Measurements from ENCODE around the gene CLPTM1L. TPM values are rescaled to one million over a fixed set of nuclear protein-coding genes. Genes with fewer than 3 reads are reported as not detected.

Gene CLPTM1L
- polyA plus RNA-seq, result 61.6 and 78.9 TPM in 2 replicates
- polyA minus RNA-seq, result 77.9 and 110 TPM in 2 replicates

GRCh38 chr5:1344975-1345838 is at the start of gene CLPTM1L:
Gene CLPTM1L, minus strand, starts transcription at chr5:1345099. Its CDS starts 258 bp downstream, at chr5:1344841.
- H3K36me3 ChIP-seq (ENCODE audit: insufficient read depth, low read length), result no peaks in the 10 kb centered on the region
- H3K79me2 ChIP-seq (replicated peaks; ENCODE audit: insufficient read depth, low read length), result peaks cover 10% of the 10 kb centered on the region
- TF ChIP-seq TAF1 (IDR thresholded peaks at IDR 0.05; ENCODE audit: low read depth), result peak; percentile 44
- peak; percentile 93 for TF ChIP-seq POLR2AphosphoS5 (IDR thresholded peaks at IDR 0.05)
- peak; percentile 36 for TF ChIP-seq CTCF (IDR thresholded peaks at IDR 0.05; ENCODE audit: poor library complexity, severe bottlenecking)
- peak; percentile 92 for TF ChIP-seq MXI1 (conservative IDR thresholded peaks at IDR 0.05; ENCODE audit: poor library complexity, severe bottlenecking)
- TF ChIP-seq SMC3 (conservative IDR thresholded peaks at IDR 0.05; ENCODE audit: poor library complexity), result peak; percentile 70
- peak; percentile 78 for TF ChIP-seq EP300 (conservative IDR thresholded peaks at IDR 0.05; ENCODE audit: poor library complexity, severe bottlenecking)
- TF ChIP-seq EZH2 (IDR thresholded peaks at IDR 0.05; ENCODE audit: borderline replicate concordance, insufficient read depth, low read length, poor library complexity, severe bottlenecking), result no peak
- TF ChIP-seq RAD21 (conservative IDR thresholded peaks at IDR 0.05), result peak; percentile 60
- TF ChIP-seq REST (IDR thresholded peaks at IDR 0.05; ENCODE audit: borderline replicate concordance), result peak; percentile 66

GRCh38 chr5:1393571-1394501 is 48.9 kb upstream of the CLPTM1L start:
- peak overlapping the region; percentile 52 for H3K27ac ChIP-seq (ENCODE audit: low read length)
- no peaks in the 10 kb centered on the region for H3K79me2 ChIP-seq (replicated peaks; ENCODE audit: insufficient read depth, low read length)
- H3F3A ChIP-seq (ENCODE audit: insufficient read depth, low read length, poor library complexity, severe bottlenecking), result no peaks in the 10 kb centered on the region
- H3K27me3 ChIP-seq (ENCODE audit: insufficient read depth, low read depth, low read length), result peaks cover 6% of the 10 kb centered on the region
- no peak for TF ChIP-seq POLR2AphosphoS5 (IDR thresholded peaks at IDR 0.05)
- TF ChIP-seq EP300 (conservative IDR thresholded peaks at IDR 0.05; ENCODE audit: poor library complexity, severe bottlenecking), result no peak
- no peak for TF ChIP-seq CTCF (IDR thresholded peaks at IDR 0.05; ENCODE audit: poor library complexity, severe bottlenecking)
- TF ChIP-seq TAF1 (IDR thresholded peaks at IDR 0.05; ENCODE audit: low read depth), result no peak
- no peak for TF ChIP-seq MXI1 (conservative IDR thresholded peaks at IDR 0.05; ENCODE audit: poor library complexity, severe bottlenecking)
- no peak for TF ChIP-seq RAD21 (conservative IDR thresholded peaks at IDR 0.05)
- no peak for TF ChIP-seq EZH2 (IDR thresholded peaks at IDR 0.05; ENCODE audit: borderline replicate concordance, insufficient read depth, low read length, poor library complexity, severe bottlenecking)
- TF ChIP-seq SMC3 (conservative IDR thresholded peaks at IDR 0.05; ENCODE audit: poor library complexity), result no peak
- TF ChIP-seq REST (IDR thresholded peaks at IDR 0.05; ENCODE audit: borderline replicate concordance), result no peak
- H2AFZ ChIP-seq (ENCODE audit: low read depth, low read length), result no peak overlapping the region
- no peak overlapping the region for H3K9ac ChIP-seq (ENCODE audit: low read length)
- no peaks in the 10 kb centered on the region for H3K9me2 ChIP-seq (ENCODE audit: insufficient read depth, low read length)
- no peak overlapping the region for H3K4me2 ChIP-seq (ENCODE audit: low read length)
- H4K20me1 ChIP-seq (ENCODE audit: insufficient read depth), result no peaks in the 10 kb centered on the region
- no peaks in the 10 kb centered on the region for H3K36me3 ChIP-seq (ENCODE audit: insufficient read depth, low read length)
- no peak overlapping the region for H3K4me3 ChIP-seq (ENCODE audit: low read length)
- no peaks in the 10 kb centered on the region for H3K9me3 ChIP-seq (ENCODE audit: low read length)

More at GRCh38 chr5:1344975-1345838, at the start of gene CLPTM1L:
- H3K27me3 ChIP-seq (ENCODE audit: insufficient read depth, low read depth, low read length), result no peaks in the 10 kb centered on the region
- peak within 1 kb of the TSS; percentile 42 for H3K27ac ChIP-seq (ENCODE audit: low read length)
- H3K9ac ChIP-seq (ENCODE audit: low read length), result peak within 1 kb of the TSS; percentile 96
- H3F3A ChIP-seq (ENCODE audit: insufficient read depth, low read length, poor library complexity, severe bottlenecking), result no peaks in the 10 kb centered on the region
- H3K4me2 ChIP-seq (ENCODE audit: low read length), result peak within 1 kb of the TSS; percentile 92
- H3K4me3 ChIP-seq (ENCODE audit: low read length), result peak within 1 kb of the TSS; percentile 93
- H4K20me1 ChIP-seq (ENCODE audit: insufficient read depth), result no peaks in the 10 kb centered on the region
- no peaks in the 10 kb centered on the region for H3K9me2 ChIP-seq (ENCODE audit: insufficient read depth, low read length)
- peak within 1 kb of the TSS; percentile 30 for H2AFZ ChIP-seq (ENCODE audit: low read depth, low read length)
- H3K9me3 ChIP-seq (ENCODE audit: low read length), result no peaks in the 10 kb centered on the region

All from neural cell (in vitro differentiated cells).